ENCODE measurements around the gene MARCHF3.

MARCHF3 gene

GRCh38 chr5:126819253-126819652 is 211.1 kb downstream of the MARCHF3 start:
- TF ChIP-seq POLR2AphosphoS5 (IDR thresholded peaks at IDR 0.05; ENCODE audit: low read depth, low read length): no peak
- no peak for TF ChIP-seq TAF1 (IDR thresholded peaks at IDR 0.05; ENCODE audit: borderline replicate concordance, low read depth, low read length)

GRCh38 chr5:126818736-126819135 is 211.6 kb downstream of the MARCHF3 start:
- no peak for TF ChIP-seq POLR2A (IDR thresholded peaks at IDR 0.05; ENCODE audit: low read depth, low read length)
- no peak for TF ChIP-seq POLR2AphosphoS5 (IDR thresholded peaks at IDR 0.05; ENCODE audit: low read depth, low read length)
- no peak for TF ChIP-seq TAF1 (IDR thresholded peaks at IDR 0.05; ENCODE audit: borderline replicate concordance, low read depth, low read length)
- no peak for DNase-seq (ENCODE audit: insufficient read length)
- FAIRE-seq: no peak

More at GRCh38 chr5:126819253-126819652, 211.1 kb downstream of the MARCHF3 start:
- DNase-seq (ENCODE audit: insufficient read length): no peak
- FAIRE-seq: no peak

Measured in GM12892 (cell line).